ENCODE data around the gene PP2D1.

PP2D1 gene

GRCh38 chr3:19937459-19938294, 74.4 kb downstream of the PP2D1 start:
- Histone ChIP-seq H3K27me3 (ENCODE audit: insufficient read depth, insufficient read length) (no peaks in the 10 kb centered on the region), H3K36me3 (ENCODE audit: insufficient read depth, insufficient read length, low read length) (no peaks in the 10 kb centered on the region), H3K9ac (ENCODE audit: insufficient read length, low read depth) (no peak overlapping the region), H3K4me1 (ENCODE audit: insufficient read depth, insufficient read length) (no peaks in the 10 kb centered on the region), H3K4me3 (ENCODE audit: insufficient read length, low read depth) (no peak overlapping the region), H3K9me3 (ENCODE audit: insufficient read depth, low read length) (0 out of 2 replicates have a peak, but pooled peaks cover under 1% of the 10 kb centered on the region)
- no peak for DNase-seq (ENCODE audit: low read depth, low spot score)
- TF ChIP-seq SUZ12 (IDR thresholded peaks at IDR 0.05; ENCODE audit: extremely low read depth, insufficient read depth, insufficient read length): no peak
- TF ChIP-seq YY1 (IDR thresholded peaks at IDR 0.05; ENCODE audit: insufficient read depth, insufficient read length): no peak
- no peak for TF ChIP-seq ZNF274 (IDR thresholded peaks at IDR 0.05; ENCODE audit: low read depth, low read length)

Data from NT2/D1 (cell line).